Gastrocnemius medialis (tissue), 4 donors: Measurements from ENCODE around the gene POLR3G.

Source experiments
- POLR2A ChIP-seq, 2 donors: fragments of 450-650 bp; IDR thresholded peaks; one replicate each; pipeline ENCODE4 v1.6.1; 2017; ENCODE audit warnings: antibody characterized with exemption in 2 of 2, mild to moderate bottlenecking in 2 of 2, moderate library complexity in 2 of 2
- TF ChIP-seq, protein P1 (sequence below), 5 experiments: fragments of 450-650 bp in 3 of 5; fragments of 200-600 bp in 2 of 5; sonication (generic) in 2 of 5; IDR thresholded peaks in 4 of 5; conservative IDR thresholded peaks in 1 of 5; 1 replicate in 4 of 5; 2 replicates in 1 of 5; pipeline ENCODE4 v1.5.1; 2016 to 2019; ENCODE audit warnings: antibody characterized with exemption in 5 of 5, mild to moderate bottlenecking in 3 of 5, moderate library complexity in 3 of 5

DNA sequence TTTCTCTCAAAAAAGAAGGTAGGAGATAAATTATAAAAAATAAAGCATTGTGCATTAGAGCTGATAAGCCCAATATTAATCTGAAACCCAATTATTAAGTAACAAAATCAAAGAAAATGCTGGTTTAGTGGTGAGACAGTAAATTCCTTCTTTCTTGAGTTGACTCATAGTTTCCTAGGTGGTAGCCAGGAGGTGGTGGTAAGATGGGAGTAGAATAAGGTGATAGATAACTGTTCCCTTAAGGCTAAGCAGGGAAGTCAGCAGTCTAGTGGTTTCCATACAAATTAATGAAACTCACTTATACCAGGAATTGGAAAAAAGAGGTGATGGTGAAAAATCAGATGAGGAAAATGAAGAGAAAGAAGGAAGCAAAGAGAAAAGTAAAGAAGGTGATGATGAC, 31.6 kb downstream of the POLR3G start:
- TF ChIP-seq, protein P1, sequence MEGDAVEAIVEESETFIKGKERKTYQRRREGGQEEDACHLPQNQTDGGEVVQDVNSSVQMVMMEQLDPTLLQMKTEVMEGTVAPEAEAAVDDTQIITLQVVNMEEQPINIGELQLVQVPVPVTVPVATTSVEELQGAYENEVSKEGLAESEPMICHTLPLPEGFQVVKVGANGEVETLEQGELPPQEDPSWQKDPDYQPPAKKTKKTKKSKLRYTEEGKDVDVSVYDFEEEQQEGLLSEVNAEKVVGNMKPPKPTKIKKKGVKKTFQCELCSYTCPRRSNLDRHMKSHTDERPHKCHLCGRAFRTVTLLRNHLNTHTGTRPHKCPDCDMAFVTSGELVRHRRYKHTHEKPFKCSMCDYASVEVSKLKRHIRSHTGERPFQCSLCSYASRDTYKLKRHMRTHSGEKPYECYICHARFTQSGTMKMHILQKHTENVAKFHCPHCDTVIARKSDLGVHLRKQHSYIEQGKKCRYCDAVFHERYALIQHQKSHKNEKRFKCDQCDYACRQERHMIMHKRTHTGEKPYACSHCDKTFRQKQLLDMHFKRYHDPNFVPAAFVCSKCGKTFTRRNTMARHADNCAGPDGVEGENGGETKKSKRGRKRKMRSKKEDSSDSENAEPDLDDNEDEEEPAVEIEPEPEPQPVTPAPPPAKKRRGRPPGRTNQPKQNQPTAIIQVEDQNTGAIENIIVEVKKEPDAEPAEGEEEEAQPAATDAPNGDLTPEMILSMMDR (IDR thresholded peaks at IDR 0.05 in 4 of 5, conservative IDR thresholded peaks at IDR 0.05 in 1 of 5): no peak
- TF ChIP-seq POLR2A (IDR thresholded peaks at IDR 0.05): no peak
